Measurements from ENCODE around the gene CD247. TPM values are rescaled to one million over a fixed set of nuclear protein-coding genes. Genes with fewer than 3 reads are reported as not detected.

The CD247 gene
- total RNA-seq, 1 donor from 2014 or later: 9.8 TPM

- Histone ChIP-seq H3K36me3 (peaks cover 6 to 11% of the 10 kb centered on the region in 2 donors), H3K4me1 (no peaks in the 10 kb centered on the region), H3K27me3 (no peaks in the 10 kb centered on the region), H3K9me3 (no peaks in the 10 kb centered on the region), H3K27ac (no peak overlapping the region), H3K4me3 (no peak overlapping the region)
- DNase-seq (ENCODE audit: extremely low spot score in 2 of 2): no peak
- TF ChIP-seq CTCF (IDR thresholded peaks at IDR 0.05) (no peak), POLR2AphosphoS5 (IDR thresholded peaks at IDR 0.05; ENCODE audit: insufficient read depth in 1 of 2, low read depth in 1 of 2) (no peak), POLR2A (IDR thresholded peaks at IDR 0.05) (no peak)
- intact Hi-C loops (cut with DNase I): no loop called here
Observed at GRCh38 chr1:167392200-167392696, 126.1 kb downstream of the CD247 start.

- Histone ChIP-seq H3K36me3 (peaks cover 5 to 6% of the 10 kb centered on the region in 2 donors), H3K27me3 (no peaks in the 10 kb centered on the region), H3K9me3 (no peaks in the 10 kb centered on the region), H3K27ac (no peak overlapping the region), H3K4me3 (no peak overlapping the region), H3K4me1 (no peaks in the 10 kb centered on the region)
- no peak for DNase-seq (ENCODE audit: extremely low spot score in 2 of 2)
- TF ChIP-seq POLR2A (IDR thresholded peaks at IDR 0.05) (no peak), POLR2AphosphoS5 (IDR thresholded peaks at IDR 0.05; ENCODE audit: insufficient read depth in 1 of 2, low read depth in 1 of 2) (no peak), CTCF (IDR thresholded peaks at IDR 0.05) (no peak)
- intact Hi-C loops (cut with DNase I): no loop called here
Observed at GRCh38 chr1:167388976-167389375, 129.4 kb downstream of the CD247 start.

GRCh38 chr1:167387251-167387910 lies 130.9 kb downstream of the CD247 start:
- no peaks in the 10 kb centered on the region for H3K27me3 ChIP-seq
- H3K4me1 ChIP-seq: no peaks in the 10 kb centered on the region
- intact Hi-C loops (cut with DNase I): no loop called here
- DNase-seq (ENCODE audit: extremely low spot score in 2 of 2): no peak
- H3K4me3 ChIP-seq: no peak overlapping the region
- no peaks in the 10 kb centered on the region for H3K9me3 ChIP-seq
- no peak for TF ChIP-seq CTCF (IDR thresholded peaks at IDR 0.05)
- no peak for TF ChIP-seq POLR2AphosphoS5 (IDR thresholded peaks at IDR 0.05; ENCODE audit: insufficient read depth in 1 of 2, low read depth in 1 of 2)
- no peak for TF ChIP-seq POLR2A (IDR thresholded peaks at IDR 0.05)
- H3K27ac ChIP-seq: no peak overlapping the region
- H3K36me3 ChIP-seq: peaks cover 6 to 8% of the 10 kb centered on the region in 2 donors

Other genes with a start within 250 kb of the CD247 start
- gene CREG1, start 35.2 kb upstream of the CD247 start, total RNA-seq: 152 TPM
- 11.5 TPM for gene RCSD1, start 111.7 kb upstream of the CD247 start, total RNA-seq
- 69.7 TPM for gene MPZL1, start 203.5 kb upstream of the CD247 start, total RNA-seq

All from vagina (tissue), 2 donors.